ENCODE measurements around the gene LRRC4C.

Gene LRRC4C

GRCh38 chr11:40732132-40732531 lies 727.3 kb downstream of the LRRC4C start:
- H3K4me3 ChIP-seq (ENCODE audit: low read depth, low read length), result no peak overlapping the region
- H2BK120ac ChIP-seq (ENCODE audit: insufficient read depth, low read length, poor library complexity), result no peak overlapping the region
- H3K4ac ChIP-seq (ENCODE audit: low read depth, low read length), result no peak overlapping the region
- H4K12ac ChIP-seq (ENCODE audit: low read depth, low read length), result no peak overlapping the region
- H3K14ac ChIP-seq (ENCODE audit: low read length), result no peak overlapping the region
- no peaks in the 10 kb centered on the region for H3K9me3 ChIP-seq (ENCODE audit: insufficient read depth, low read depth, low read length)
- H3K36me3 ChIP-seq (ENCODE audit: control insufficient read depth in 1 of 2, insufficient read depth in 2 of 2, low read length in 2 of 2), result no peaks in the 10 kb centered on the region
- no CpG with 5 or more reads among the region's 4 CpGs for WGBS (ENCODE audit: extremely low coverage, insufficient coverage, insufficient read length)
- no peaks in the 10 kb centered on the region for H3K79me1 ChIP-seq (ENCODE audit: low read length)
- H4K91ac ChIP-seq (ENCODE audit: low read depth, low read length), result no peak overlapping the region
- no peak overlapping the region for H2AK5ac ChIP-seq (ENCODE audit: low read length)
- no peak overlapping the region for H4K8ac ChIP-seq (ENCODE audit: low read depth, low read length)
- no peak overlapping the region for H3K9ac ChIP-seq (ENCODE audit: low read length)
- no peak overlapping the region for H2AFZ ChIP-seq (ENCODE audit: insufficient read depth, low read length, poor library complexity)
- H3K27me3 ChIP-seq (ENCODE audit: insufficient read depth, low read length), result no peaks in the 10 kb centered on the region
- no peaks in the 10 kb centered on the region for H3K4me1 ChIP-seq (ENCODE audit: control insufficient read depth in 1 of 2, insufficient read depth in 2 of 2, low read length in 2 of 2)
- no peaks in the 10 kb centered on the region for H3K79me2 ChIP-seq (ENCODE audit: control insufficient read depth, insufficient read depth, low read length, poor library complexity)
- H3K4me2 ChIP-seq (ENCODE audit: low read length), result no peak overlapping the region
- no peak for DNase-seq
- H3K27ac ChIP-seq (ENCODE audit: low read depth, low read length), result no peak overlapping the region
- H2BK5ac ChIP-seq (ENCODE audit: low read depth, low read length, poor library complexity), result no peak overlapping the region
- no peak overlapping the region for H2BK12ac ChIP-seq (ENCODE audit: low read length)
- H3K23ac ChIP-seq (ENCODE audit: low read length), result no peak overlapping the region
- no peak overlapping the region for H3K18ac ChIP-seq (ENCODE audit: low read length)

- H2AFZ ChIP-seq (ENCODE audit: insufficient read depth, low read length, poor library complexity), result no peak overlapping the region
- H3K9ac ChIP-seq (ENCODE audit: low read length), result no peak overlapping the region
- H3K79me1 ChIP-seq (ENCODE audit: low read length), result no peaks in the 10 kb centered on the region
- no peaks in the 10 kb centered on the region for H3K27me3 ChIP-seq (ENCODE audit: insufficient read depth, low read length)
- H3K9me3 ChIP-seq (ENCODE audit: insufficient read depth, low read depth, low read length), result no peaks in the 10 kb centered on the region
- no peak overlapping the region for H4K8ac ChIP-seq (ENCODE audit: low read depth, low read length)
- H3K79me2 ChIP-seq (ENCODE audit: control insufficient read depth, insufficient read depth, low read length, poor library complexity), result no peaks in the 10 kb centered on the region
- H2BK12ac ChIP-seq (ENCODE audit: low read length), result no peak overlapping the region
- no peak overlapping the region for H3K23ac ChIP-seq (ENCODE audit: low read length)
- H4K91ac ChIP-seq (ENCODE audit: low read depth, low read length), result no peak overlapping the region
- no peak overlapping the region for H4K12ac ChIP-seq (ENCODE audit: low read depth, low read length)
- no peaks in the 10 kb centered on the region for H3K36me3 ChIP-seq (ENCODE audit: control insufficient read depth in 1 of 2, insufficient read depth in 2 of 2, low read length in 2 of 2)
- no peaks in the 10 kb centered on the region for H3K4me1 ChIP-seq (ENCODE audit: control insufficient read depth in 1 of 2, insufficient read depth in 2 of 2, low read length in 2 of 2)
- no peak overlapping the region for H3K27ac ChIP-seq (ENCODE audit: low read depth, low read length)
- H3K18ac ChIP-seq (ENCODE audit: low read length), result no peak overlapping the region
- H3K4me3 ChIP-seq (ENCODE audit: low read depth, low read length), result no peak overlapping the region
- no peak overlapping the region for H2BK5ac ChIP-seq (ENCODE audit: low read depth, low read length, poor library complexity)
- H3K4me2 ChIP-seq (ENCODE audit: low read length), result no peak overlapping the region
- DNase-seq, result peak in 1 of 2 donors; percentile 35
- no peak overlapping the region for H3K14ac ChIP-seq (ENCODE audit: low read length)
- WGBS (ENCODE audit: extremely low coverage, insufficient coverage, insufficient read length), result no CpG with 5 or more reads among the region's 10 CpGs
- no peak overlapping the region for H2BK120ac ChIP-seq (ENCODE audit: insufficient read depth, low read length, poor library complexity)
- H2AK5ac ChIP-seq (ENCODE audit: low read length), result no peak overlapping the region
- H3K4ac ChIP-seq (ENCODE audit: low read depth, low read length), result no peak overlapping the region
These were observed 737.2 kb downstream of the LRRC4C start for GRCh38 chr11:40722179-40722795.

- no peak overlapping the region for H4K8ac ChIP-seq (ENCODE audit: low read depth, low read length)
- H3K27me3 ChIP-seq (ENCODE audit: insufficient read depth, low read length), result no peaks in the 10 kb centered on the region
- no peaks in the 10 kb centered on the region for H3K36me3 ChIP-seq (ENCODE audit: control insufficient read depth in 1 of 2, insufficient read depth in 2 of 2, low read length in 2 of 2)
- H3K9me3 ChIP-seq (ENCODE audit: insufficient read depth, low read depth, low read length), result no peaks in the 10 kb centered on the region
- no peak overlapping the region for H3K14ac ChIP-seq (ENCODE audit: low read length)
- no peak overlapping the region for H3K4me2 ChIP-seq (ENCODE audit: low read length)
- no peak overlapping the region for H2AFZ ChIP-seq (ENCODE audit: insufficient read depth, low read length, poor library complexity)
- H4K12ac ChIP-seq (ENCODE audit: low read depth, low read length), result no peak overlapping the region
- H3K4me1 ChIP-seq (ENCODE audit: control insufficient read depth in 1 of 2, insufficient read depth in 2 of 2, low read length in 2 of 2), result no peaks in the 10 kb centered on the region
- no peak overlapping the region for H4K91ac ChIP-seq (ENCODE audit: low read depth, low read length)
- no peak overlapping the region for H2BK5ac ChIP-seq (ENCODE audit: low read depth, low read length, poor library complexity)
- H2BK12ac ChIP-seq (ENCODE audit: low read length), result no peak overlapping the region
- WGBS (ENCODE audit: extremely low coverage, insufficient coverage, insufficient read length), result no CpG with 5 or more reads among the region's 3 CpGs
- no peak overlapping the region for H3K4me3 ChIP-seq (ENCODE audit: low read depth, low read length)
- no peaks in the 10 kb centered on the region for H3K79me1 ChIP-seq (ENCODE audit: low read length)
- no peak overlapping the region for H3K18ac ChIP-seq (ENCODE audit: low read length)
- H3K9ac ChIP-seq (ENCODE audit: low read length), result no peak overlapping the region
- no peak overlapping the region for H3K4ac ChIP-seq (ENCODE audit: low read depth, low read length)
- no peak overlapping the region for H2BK120ac ChIP-seq (ENCODE audit: insufficient read depth, low read length, poor library complexity)
- no peak for DNase-seq
- no peaks in the 10 kb centered on the region for H3K79me2 ChIP-seq (ENCODE audit: control insufficient read depth, insufficient read depth, low read length, poor library complexity)
- H2AK5ac ChIP-seq (ENCODE audit: low read length), result no peak overlapping the region
- no peak overlapping the region for H3K27ac ChIP-seq (ENCODE audit: low read depth, low read length)
- no peak overlapping the region for H3K23ac ChIP-seq (ENCODE audit: low read length)
These were observed 742.9 kb downstream of the LRRC4C start for GRCh38 chr11:40716344-40717130.

GRCh38 chr11:40713083-40713482 lies 746.4 kb downstream of the LRRC4C start:
- H2BK12ac ChIP-seq (ENCODE audit: low read length), result no peak overlapping the region
- no peak overlapping the region for H3K23ac ChIP-seq (ENCODE audit: low read length)
- no peak overlapping the region for H3K9ac ChIP-seq (ENCODE audit: low read length)
- H3K4me1 ChIP-seq (ENCODE audit: control insufficient read depth in 1 of 2, insufficient read depth in 2 of 2, low read length in 2 of 2), result no peaks in the 10 kb centered on the region
- no peak overlapping the region for H4K91ac ChIP-seq (ENCODE audit: low read depth, low read length)
- H3K4ac ChIP-seq (ENCODE audit: low read depth, low read length), result no peak overlapping the region
- no peaks in the 10 kb centered on the region for H3K9me3 ChIP-seq (ENCODE audit: insufficient read depth, low read depth, low read length)
- H3K4me2 ChIP-seq (ENCODE audit: low read length), result no peak overlapping the region
- no peak overlapping the region for H4K12ac ChIP-seq (ENCODE audit: low read depth, low read length)
- no peak overlapping the region for H3K27ac ChIP-seq (ENCODE audit: low read depth, low read length)
- DNase-seq, result no peak
- H2AFZ ChIP-seq (ENCODE audit: insufficient read depth, low read length, poor library complexity), result no peak overlapping the region
- no peak overlapping the region for H3K14ac ChIP-seq (ENCODE audit: low read length)
- H4K8ac ChIP-seq (ENCODE audit: low read depth, low read length), result no peak overlapping the region
- H2BK5ac ChIP-seq (ENCODE audit: low read depth, low read length, poor library complexity), result no peak overlapping the region
- no peaks in the 10 kb centered on the region for H3K79me1 ChIP-seq (ENCODE audit: low read length)
- H3K4me3 ChIP-seq (ENCODE audit: low read depth, low read length), result no peak overlapping the region
- H3K79me2 ChIP-seq (ENCODE audit: control insufficient read depth, insufficient read depth, low read length, poor library complexity), result no peaks in the 10 kb centered on the region
- no peak overlapping the region for H3K18ac ChIP-seq (ENCODE audit: low read length)
- H2BK120ac ChIP-seq (ENCODE audit: insufficient read depth, low read length, poor library complexity), result no peak overlapping the region
- H3K36me3 ChIP-seq (ENCODE audit: control insufficient read depth in 1 of 2, insufficient read depth in 2 of 2, low read length in 2 of 2), result no peaks in the 10 kb centered on the region
- no peak overlapping the region for H2AK5ac ChIP-seq (ENCODE audit: low read length)
- no CpG with 5 or more reads among the region's 4 CpGs for WGBS (ENCODE audit: extremely low coverage, insufficient coverage, insufficient read length)
- no peaks in the 10 kb centered on the region for H3K27me3 ChIP-seq (ENCODE audit: insufficient read depth, low read length)
